Ovary (tissue), 9 donors: ENCODE data around the gene CHCHD1. TPM values are rescaled to one million over a fixed set of nuclear protein-coding genes. Genes with fewer than 3 reads are reported as not detected.
"Not testable (repeated sequence)": the region's sequence is repeated elsewhere in the genome, so short reads cannot be mapped to it uniquely, and the experiment has no call there.

Experiments
- DNase-seq, 5 donors: peaks; one replicate each; pipeline ENCODE4 v3.0.0-alpha.2; 2019 to 2020
- H3K27ac ChIP-seq, 2 donors: fragments of 200-600 bp; one replicate each; pipeline versions ENCODE4 v1.5.1 to v1.8.0; 2019 to 2022
- H3K27me3 ChIP-seq: fragments of 200-600 bp; one replicate; pipeline ENCODE4 v1.8.0; 2022
- H3K36me3 ChIP-seq: fragments of 200-600 bp; sonication (generic); one replicate; pipeline ENCODE4 v1.5.1; 2019
- H3K4me1 ChIP-seq: one replicate; pipeline ENCODE4 v1.8.1; 2013; ENCODE audit warnings: mild to moderate bottlenecking, moderate library complexity; ENCODE audit not compliant: insufficient read depth
- H3K4me3 ChIP-seq: fragments of 200-600 bp; sonication (generic); one replicate; pipeline ENCODE4 v1.5.1; 2017
- H3K9me3 ChIP-seq, 2 donors: fragments of 200-600 bp in 1 of 2; sonication (generic) in 1 of 2; one replicate each; pipeline versions ENCODE4 v1.5.1 to v1.8.1; 2013 to 2019; ENCODE audit warnings: mild to moderate bottlenecking in 1 of 2, moderate library complexity in 1 of 2
- CTCF ChIP-seq, 3 donors: fragments of 450-650 bp in 2 of 3; fragments of 200-600 bp in 1 of 3; IDR thresholded peaks; one replicate each; pipeline versions ENCODE4 v1.5.1 to v1.8.0; 2016 to 2022; ENCODE audit warnings: antibody characterized with exemption in 3 of 3, mild to moderate bottlenecking in 1 of 3
- EP300 ChIP-seq: sonication (generic); formaldehyde crosslinking; IDR thresholded peaks from one replicate; pipeline ENCODE4 v1.6.1; 2017; ENCODE audit warnings: antibody characterized with exemption
- POLR2A ChIP-seq: fragments of 450-650 bp; IDR thresholded peaks from one replicate; pipeline ENCODE4 v1.6.1; 2017; ENCODE audit warnings: antibody characterized with exemption, mild to moderate bottlenecking, moderate library complexity
- WGBS, 3 donors: extraction: QIAGEN DNeasy Blood & Tissue Kit in 1 of 3; methylation state at CpG; one replicate each; pipeline versions ENCODE4 v1.1.5 to v1.1.7; 2013 to 2017; 5-methylcytosine and 5-hydroxymethylcytosine counted together
- intact Hi-C, 4 donors: fragments of 100-400 bp; cut with DNase I; formaldehyde crosslinking; loops; one replicate each; pipeline versions ENCODE4 v1.11.0 to v1.15.1; 2022 to 2023
- polyA plus RNA-seq, 2 donors: library from polyadenylated mRNA; stranded (reverse); fragments of 200-250 nt in 1 of 2; fragments of 350-450 nt in 1 of 2; fragmentation: Illumina TruSeq in 1 of 2; extraction: RNeasy Lipid Tissue Mini Kit (QIAGEN cat#74804) in 1 of 2; gene quantifications; one replicate each; pipeline ENCODE4 v1.2.3, GENCODE V29; 2013 to 2014
- total RNA-seq, 7 donors: library from RNA; depleted of rRNA in 2 of 7; stranded (reverse); fragments of >200 nt in 2 of 7; fragmentation: NEBNext Ultra II Directional in 3 of 7; extraction: Animal tissue kit (Norgen Biotek cat#: 25700) in 3 of 7; gene quantifications; one replicate each; pipeline versions ENCODE4 v1.1.0 to v1.2.4, GENCODE V29; 2016 to 2023
- donor health status: DM: no; HTN: no; CAD: no; lungs with moderate emphysema.
- donor health status: DM: no; HTN: no; CAD: no.
- donor health status: Bipolar disorder and iron deficiency.
- donor health status: DM: yes; HTN: yes; CAD: no.
- donor health status: DM: no; HTN: no; CAD: no.
- donor health status: DM: yes; HTN: yes; CAD: no.

Gene CHCHD1
- total and polyA plus RNA-seq, 9 donors: 12.5 to 33.4 (median 18.0) TPM

GRCh38 chr10:73781548-73781878 lies 335 bp upstream of the CHCHD1 start:
- peaks cover 10% of the 10 kb centered on the region for H3K4me1 ChIP-seq
- WGBS, 3 donors: 1% methylated on average over 14 of the region's 14 CpGs
- TF ChIP-seq CTCF (IDR thresholded peaks at IDR 0.05) (no peak), EP300 (no peak), POLR2A (no peak)
- H3K27me3 ChIP-seq: no peaks in the 10 kb centered on the region
- no peaks in the 10 kb centered on the region for H3K9me3 ChIP-seq
- no peak for DNase-seq
- intact Hi-C loops: no loop called here
- H3K4me3 ChIP-seq: peak overlapping the region; percentile 78
- H3K36me3 ChIP-seq: no peaks in the 10 kb centered on the region
- H3K27ac ChIP-seq: peak overlapping the region in 1 of 2 donors; percentile 91

- peak overlapping the region; percentile 78 for H3K4me3 ChIP-seq
- no peak for TF ChIP-seq EP300
- TF ChIP-seq CTCF (IDR thresholded peaks at IDR 0.05): no peak
- no peak for TF ChIP-seq POLR2A
- H3K27me3 ChIP-seq: no peaks in the 10 kb centered on the region
- intact Hi-C loops: no loop called here
- no peak overlapping the region for H3K27ac ChIP-seq
- no peaks in the 10 kb centered on the region for H3K36me3 ChIP-seq
- H3K9me3 ChIP-seq: no peaks in the 10 kb centered on the region
- H3K4me1 ChIP-seq: peaks cover 14% of the 10 kb centered on the region
- DNase-seq: no peak
- 49 to 52% (median 50%) methylated on average over 2 of the region's 2 CpGs for WGBS, 3 donors
Measured at GRCh38 chr10:73782749-73783085, 869 bp downstream of the CHCHD1 start.

- intact Hi-C loops: no loop called here
- no peak for TF ChIP-seq EP300
- peak; percentile 53 for TF ChIP-seq POLR2A
- WGBS, 3 donors: 0% methylated on average over 31 to 36 of the region's 36 CpGs
Measured at GRCh38 chr10:73785211-73785720, 3.4 kb downstream of the CHCHD1 start, which contains the start of gene ZSWIM8. Gene ZSWIM8 (plus strand): TSS chr10:73785606. CDS start chr10:73785879, 273 bp downstream.

GRCh38 chr10:73785721-73786511 lies 4.1 kb downstream of the CHCHD1 start:
- intact Hi-C loops: no loop called here
- Histone ChIP-seq H3K4me1 (peaks cover 12% of the 10 kb centered on the region), H3K36me3 (no peaks in the 10 kb centered on the region), H3K27ac (peak overlapping the region; percentile 26 to 76), H3K4me3 (peak overlapping the region; percentile 90), H3K9me3 (no peaks in the 10 kb centered on the region), H3K27me3 (no peaks in the 10 kb centered on the region)
- DNase-seq: peak in 1 of 5 donors; percentile 58
- WGBS, 3 donors: 1 to 2% (median 2%) methylated on average over 22 to 54 of the region's 54 CpGs
- TF ChIP-seq EP300 (no peak), CTCF (IDR thresholded peaks at IDR 0.05) (no peak), POLR2A (no peak)

More at GRCh38 chr10:73785211-73785720, 3.4 kb downstream of the CHCHD1 start, which contains the start of gene ZSWIM8:
- Histone ChIP-seq H3K4me1 (peaks cover 14% of the 10 kb centered on the region), H3K27ac (peak within 1 kb of the TSS; percentile 26 to 76), H3K27me3 (no peaks in the 10 kb centered on the region), H3K36me3 (no peaks in the 10 kb centered on the region), H3K4me3 (peak within 1 kb of the TSS; percentile 90), H3K9me3 (no peaks in the 10 kb centered on the region)
- peak; percentile 82 to 91 (median 87) for DNase-seq

GRCh38 chr10:73786512-73786885 lies 4.7 kb downstream of the CHCHD1 start:
- DNase-seq: peak in 1 of 5 donors; percentile 7
- no peak overlapping the region for H3K27ac ChIP-seq
- intact Hi-C loops: no loop called here
- H3K27me3 ChIP-seq: no peaks in the 10 kb centered on the region
- TF ChIP-seq EP300 (no peak), POLR2A (no peak), CTCF (IDR thresholded peaks at IDR 0.05) (no peak)
- WGBS, 3 donors: 0 to 5% (median 5%) methylated on average over 2 of the region's 2 CpGs
- no peaks in the 10 kb centered on the region for H3K36me3 ChIP-seq
- no peaks in the 10 kb centered on the region for H3K9me3 ChIP-seq
- peak overlapping the region; percentile 90 for H3K4me3 ChIP-seq
- peaks cover 9% of the 10 kb centered on the region for H3K4me1 ChIP-seq

GRCh38 chr10:73787031-73787800 lies 5.4 kb downstream of the CHCHD1 start:
- intact Hi-C loops, H3K27ac ChIP-seq, H3K4me1 ChIP-seq, H3K36me3 ChIP-seq, H3K27me3 ChIP-seq, H3K4me3 ChIP-seq, H3K9me3 ChIP-seq: not testable (repeated sequence)
- DNase-seq: peak in 1 of 5 donors; percentile 20
- 79 to 84% (median 81%) methylated on average over 21 of the region's 21 CpGs for WGBS, 3 donors
